ENCODE data around the gene HS1BP3. TPM values are rescaled to one million over a fixed set of nuclear protein-coding genes. Genes with fewer than 3 reads are reported as not detected.

Gene HS1BP3
- total RNA-seq, 4 donors from 2014 or later: 23.3 to 38.2 (median 34.2) TPM

GRCh38 chr2:20693317-20693716 lies 42.4 kb upstream of the HS1BP3 start:
- Histone ChIP-seq H3K27ac (no peak overlapping the region), H3K36me3 (no peaks in the 10 kb centered on the region), H3K4me1 (no peaks in the 10 kb centered on the region), H3K4me3 (no peak overlapping the region), H3K27me3 (no peaks in the 10 kb centered on the region), H3K9me3 (no peaks in the 10 kb centered on the region)
- DNase-seq (ENCODE audit: low spot score in 2 of 2): no peak
- WGBS: 93% methylated on average over 3 of the region's 3 CpGs
- TF ChIP-seq POLR2A (IDR thresholded peaks at IDR 0.05) (no peak), EP300 (IDR thresholded peaks at IDR 0.05) (no peak), POLR2AphosphoS5 (IDR thresholded peaks at IDR 0.05) (no peak)
- TF ChIP-seq, protein P1, sequence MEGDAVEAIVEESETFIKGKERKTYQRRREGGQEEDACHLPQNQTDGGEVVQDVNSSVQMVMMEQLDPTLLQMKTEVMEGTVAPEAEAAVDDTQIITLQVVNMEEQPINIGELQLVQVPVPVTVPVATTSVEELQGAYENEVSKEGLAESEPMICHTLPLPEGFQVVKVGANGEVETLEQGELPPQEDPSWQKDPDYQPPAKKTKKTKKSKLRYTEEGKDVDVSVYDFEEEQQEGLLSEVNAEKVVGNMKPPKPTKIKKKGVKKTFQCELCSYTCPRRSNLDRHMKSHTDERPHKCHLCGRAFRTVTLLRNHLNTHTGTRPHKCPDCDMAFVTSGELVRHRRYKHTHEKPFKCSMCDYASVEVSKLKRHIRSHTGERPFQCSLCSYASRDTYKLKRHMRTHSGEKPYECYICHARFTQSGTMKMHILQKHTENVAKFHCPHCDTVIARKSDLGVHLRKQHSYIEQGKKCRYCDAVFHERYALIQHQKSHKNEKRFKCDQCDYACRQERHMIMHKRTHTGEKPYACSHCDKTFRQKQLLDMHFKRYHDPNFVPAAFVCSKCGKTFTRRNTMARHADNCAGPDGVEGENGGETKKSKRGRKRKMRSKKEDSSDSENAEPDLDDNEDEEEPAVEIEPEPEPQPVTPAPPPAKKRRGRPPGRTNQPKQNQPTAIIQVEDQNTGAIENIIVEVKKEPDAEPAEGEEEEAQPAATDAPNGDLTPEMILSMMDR (IDR thresholded peaks at IDR 0.05): no peak

- no peak for DNase-seq (ENCODE audit: low spot score in 2 of 2)
- 97% methylated on average over 2 of the region's 2 CpGs for WGBS
- Histone ChIP-seq H3K27me3 (no peaks in the 10 kb centered on the region), H3K9me3 (no peaks in the 10 kb centered on the region), H3K4me3 (no peak overlapping the region), H3K27ac (no peak overlapping the region), H3K36me3 (peaks cover 7% of the 10 kb centered on the region), H3K4me1 (no peaks in the 10 kb centered on the region)
- TF ChIP-seq, protein P1 (IDR thresholded peaks at IDR 0.05): no peak
- TF ChIP-seq POLR2AphosphoS5 (IDR thresholded peaks at IDR 0.05) (no peak), EP300 (IDR thresholded peaks at IDR 0.05) (no peak), POLR2A (IDR thresholded peaks at IDR 0.05) (no peak)
Observed at GRCh38 chr2:20692081-20692480, 41.2 kb upstream of the HS1BP3 start.

GRCh38 chr2:20691076-20691734 lies 40.3 kb upstream of the HS1BP3 start:
- Histone ChIP-seq H3K4me1 (no peaks in the 10 kb centered on the region), H3K4me3 (no peak overlapping the region), H3K27me3 (no peaks in the 10 kb centered on the region), H3K36me3 (peaks cover 11% of the 10 kb centered on the region), H3K27ac (no peak overlapping the region), H3K9me3 (no peaks in the 10 kb centered on the region)
- WGBS: 91% methylated on average over 6 of the region's 6 CpGs
- DNase-seq (ENCODE audit: low spot score in 2 of 2): no peak
- TF ChIP-seq POLR2A (IDR thresholded peaks at IDR 0.05) (no peak), POLR2AphosphoS5 (IDR thresholded peaks at IDR 0.05) (no peak), EP300 (IDR thresholded peaks at IDR 0.05) (no peak)
- TF ChIP-seq, protein P1 (IDR thresholded peaks at IDR 0.05): no peak

DNA sequence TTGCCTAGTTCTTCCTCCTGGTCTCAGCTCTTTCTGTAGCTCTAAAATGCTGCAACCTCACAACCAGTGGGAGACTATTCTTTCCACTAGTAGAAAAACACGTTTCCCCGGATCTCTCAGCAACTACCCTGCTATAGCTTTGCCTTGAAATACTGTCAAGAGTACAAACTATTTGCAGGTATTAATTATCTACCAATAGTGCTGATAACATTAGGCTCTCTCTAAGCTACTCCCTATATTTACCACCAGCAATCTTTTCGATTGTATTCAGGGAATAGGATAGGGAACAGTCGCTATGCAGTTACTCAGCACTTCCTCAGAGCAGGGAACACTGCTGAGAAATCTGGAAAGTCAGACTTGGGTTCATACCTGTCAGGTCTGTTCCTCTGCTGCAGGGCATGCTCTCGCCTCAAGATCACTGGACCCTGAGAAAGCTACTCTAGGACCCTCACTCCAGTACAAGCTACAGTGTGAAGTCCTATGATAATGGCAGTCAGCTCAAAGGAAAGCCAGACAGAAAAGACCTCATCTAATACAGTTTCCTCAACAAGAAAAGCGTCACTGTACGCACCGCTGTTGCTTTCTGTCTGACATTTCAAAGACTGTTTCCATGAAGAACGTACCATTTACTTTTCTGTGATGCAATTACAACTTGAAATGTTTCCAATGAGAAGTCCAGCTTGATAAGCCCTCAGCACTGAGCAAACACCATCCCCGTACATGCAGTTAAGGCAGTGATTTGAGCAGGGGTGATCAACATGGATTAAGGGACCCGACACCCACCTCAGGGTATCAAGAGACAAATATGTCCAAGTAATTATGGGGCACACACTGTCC lies 38.7 kb upstream of the HS1BP3 start:
- Histone ChIP-seq H3K36me3 (peaks cover 17% of the 10 kb centered on the region), H3K4me3 (no peak overlapping the region), H3K27me3 (no peaks in the 10 kb centered on the region), H3K4me1 (no peaks in the 10 kb centered on the region), H3K9me3 (no peaks in the 10 kb centered on the region), H3K27ac (no peak overlapping the region)
- no peak for DNase-seq (ENCODE audit: low spot score in 2 of 2)
- TF ChIP-seq POLR2A (IDR thresholded peaks at IDR 0.05): no peak
- no peak for TF ChIP-seq EP300 (IDR thresholded peaks at IDR 0.05)
- TF ChIP-seq, protein P1 (IDR thresholded peaks at IDR 0.05): no peak
- no peak for TF ChIP-seq POLR2AphosphoS5 (IDR thresholded peaks at IDR 0.05)
- 91% methylated on average over 11 of the region's 11 CpGs for whole genome bisulfite sequencing

- 93% methylated on average over 4 of the region's 4 CpGs for WGBS
- H3K9me3 ChIP-seq: no peaks in the 10 kb centered on the region
- no peak overlapping the region for H3K4me3 ChIP-seq
- H3K27ac ChIP-seq: no peak overlapping the region
- H3K27me3 ChIP-seq: no peaks in the 10 kb centered on the region
- peaks cover 21% of the 10 kb centered on the region for H3K36me3 ChIP-seq
- no peaks in the 10 kb centered on the region for H3K4me1 ChIP-seq
- DNase-seq (ENCODE audit: low spot score in 2 of 2): no peak
- TF ChIP-seq EP300 (IDR thresholded peaks at IDR 0.05) (no peak), POLR2AphosphoS5 (IDR thresholded peaks at IDR 0.05) (no peak), POLR2A (IDR thresholded peaks at IDR 0.05) (no peak)
- TF ChIP-seq, protein P1 (IDR thresholded peaks at IDR 0.05): no peak
Observed at GRCh38 chr2:20687260-20687832, 36.4 kb upstream of the HS1BP3 start.
